Ovary (tissue), 9 donors: ENCODE data around the gene TPCN2. TPM values are rescaled to one million over a fixed set of nuclear protein-coding genes. Genes with fewer than 3 reads are reported as not detected.

Source experiments
- DNase-seq, 5 donors: peaks; one replicate each; pipeline ENCODE4 v3.0.0-alpha.2; 2019 to 2020
- H3K27ac ChIP-seq, 2 donors: fragments of 200-600 bp; one replicate each; pipeline versions ENCODE4 v1.5.1 to v1.8.0; 2019 to 2022
- H3K27me3 ChIP-seq: fragments of 200-600 bp; one replicate; pipeline ENCODE4 v1.8.0; 2022
- H3K36me3 ChIP-seq: fragments of 200-600 bp; sonication (generic); one replicate; pipeline ENCODE4 v1.5.1; 2019
- H3K4me1 ChIP-seq: one replicate; pipeline ENCODE4 v1.8.1; 2013; ENCODE audit warnings: mild to moderate bottlenecking, moderate library complexity; ENCODE audit not compliant: insufficient read depth
- H3K4me3 ChIP-seq: fragments of 200-600 bp; sonication (generic); one replicate; pipeline ENCODE4 v1.5.1; 2017
- H3K9me3 ChIP-seq, 2 donors: fragments of 200-600 bp in 1 of 2; sonication (generic) in 1 of 2; one replicate each; pipeline versions ENCODE4 v1.5.1 to v1.8.1; 2013 to 2019; ENCODE audit warnings: mild to moderate bottlenecking in 1 of 2, moderate library complexity in 1 of 2
- EP300 ChIP-seq: sonication (generic); formaldehyde crosslinking; IDR thresholded peaks from one replicate; pipeline ENCODE4 v1.6.1; 2017; ENCODE audit warnings: antibody characterized with exemption
- POLR2A ChIP-seq: fragments of 450-650 bp; IDR thresholded peaks from one replicate; pipeline ENCODE4 v1.6.1; 2017; ENCODE audit warnings: antibody characterized with exemption, mild to moderate bottlenecking, moderate library complexity
- WGBS, 3 donors: extraction: QIAGEN DNeasy Blood & Tissue Kit in 1 of 3; methylation state at CpG; one replicate each; pipeline versions ENCODE4 v1.1.5 to v1.1.7; 2013 to 2017; 5-methylcytosine and 5-hydroxymethylcytosine counted together
- intact Hi-C, 4 donors: fragments of 100-400 bp; cut with DNase I; formaldehyde crosslinking; loops; one replicate each; pipeline versions ENCODE4 v1.11.0 to v1.15.1; 2022 to 2023
- polyA plus RNA-seq, 2 donors: library from polyadenylated mRNA; stranded (reverse); fragments of 200-250 nt in 1 of 2; fragments of 350-450 nt in 1 of 2; fragmentation: Illumina TruSeq in 1 of 2; extraction: RNeasy Lipid Tissue Mini Kit (QIAGEN cat#74804) in 1 of 2; gene quantifications; one replicate each; pipeline ENCODE4 v1.2.3, GENCODE V29; 2013 to 2014
- total RNA-seq, 7 donors: library from RNA; depleted of rRNA in 2 of 7; stranded (reverse); fragments of >200 nt in 2 of 7; fragmentation: NEBNext Ultra II Directional in 3 of 7; extraction: Animal tissue kit (Norgen Biotek cat#: 25700) in 3 of 7; gene quantifications; one replicate each; pipeline versions ENCODE4 v1.1.0 to v1.2.4, GENCODE V29; 2016 to 2023
- TF ChIP-seq, protein P1 (sequence below), 3 donors: fragments of 450-650 bp in 2 of 3; fragments of 200-600 bp in 1 of 3; IDR thresholded peaks; one replicate each; pipeline versions ENCODE4 v1.5.1 to v1.8.0; 2016 to 2022; ENCODE audit warnings: antibody characterized with exemption in 3 of 3, mild to moderate bottlenecking in 1 of 3
- donor health status: DM: no; HTN: no; CAD: no; lungs with moderate emphysema.
- donor health status: DM: no; HTN: no; CAD: no.
- donor health status: Bipolar disorder and iron deficiency.
- donor health status: DM: yes; HTN: yes; CAD: no.
- donor health status: DM: no; HTN: no; CAD: no.
- donor health status: DM: yes; HTN: yes; CAD: no.

Gene TPCN2
- total and polyA plus RNA-seq, 9 donors: 6.5 to 35.7 (median 23.3) TPM

DNA sequence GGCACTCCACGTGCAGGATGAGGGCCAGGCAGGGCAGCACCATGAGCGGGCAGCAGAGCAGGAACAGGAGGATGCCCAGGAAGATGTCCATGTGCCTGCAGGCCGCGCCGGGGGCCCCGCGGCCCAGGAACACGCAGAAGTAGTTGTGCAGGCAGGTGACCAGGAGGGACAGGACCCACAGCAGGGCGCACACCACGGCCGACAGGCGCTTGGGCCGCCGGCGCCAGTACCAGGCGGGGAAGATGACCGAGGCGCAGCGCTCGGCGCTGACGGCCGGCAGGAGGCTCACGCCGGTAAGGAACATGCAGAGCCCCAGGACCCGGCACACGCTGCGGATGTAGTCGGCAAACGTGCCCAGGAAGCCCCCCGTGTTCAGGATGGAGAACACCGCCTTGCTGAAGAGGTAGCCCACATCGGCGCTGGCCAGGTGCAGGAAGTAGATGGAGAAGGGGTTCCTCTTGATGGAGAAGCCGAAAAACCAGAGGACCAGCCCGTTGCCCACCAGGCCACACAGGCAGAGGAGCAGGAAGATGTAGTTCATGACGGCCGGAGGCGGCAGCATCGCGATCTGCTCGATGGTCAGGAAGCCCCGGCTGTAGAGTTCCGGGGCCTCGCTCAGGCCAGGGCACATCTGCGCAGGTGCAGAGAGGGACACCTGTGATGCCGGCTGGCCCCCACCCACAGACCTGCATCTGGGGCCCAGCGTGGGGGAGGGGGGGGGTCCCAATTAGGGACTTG, 42.9 kb upstream of the TPCN2 start:
- WGBS, 3 donors: 90 to 94% (median 90%) methylated on average over 48 of the region's 48 CpGs
- intact Hi-C loops: loop anchor here in 2 of 4 donors (10.0 kb wide), 2 partner anchors 61 to 101 kb away; partner anchors contain the start of genes IGHMBP2 (in 1 of the 2) and MRPL21 (in 1 of the 2)
- Histone ChIP-seq H3K4me3 (no peak overlapping the region), H3K4me1 (peaks cover 45% of the 10 kb centered on the region), H3K27ac (no peak overlapping the region), H3K36me3 (no peaks in the 10 kb centered on the region), H3K9me3 (no peaks in the 10 kb centered on the region), H3K27me3 (no peaks in the 10 kb centered on the region)
- no peak for TF ChIP-seq POLR2A
- TF ChIP-seq EP300: no peak
- TF ChIP-seq, protein P1, sequence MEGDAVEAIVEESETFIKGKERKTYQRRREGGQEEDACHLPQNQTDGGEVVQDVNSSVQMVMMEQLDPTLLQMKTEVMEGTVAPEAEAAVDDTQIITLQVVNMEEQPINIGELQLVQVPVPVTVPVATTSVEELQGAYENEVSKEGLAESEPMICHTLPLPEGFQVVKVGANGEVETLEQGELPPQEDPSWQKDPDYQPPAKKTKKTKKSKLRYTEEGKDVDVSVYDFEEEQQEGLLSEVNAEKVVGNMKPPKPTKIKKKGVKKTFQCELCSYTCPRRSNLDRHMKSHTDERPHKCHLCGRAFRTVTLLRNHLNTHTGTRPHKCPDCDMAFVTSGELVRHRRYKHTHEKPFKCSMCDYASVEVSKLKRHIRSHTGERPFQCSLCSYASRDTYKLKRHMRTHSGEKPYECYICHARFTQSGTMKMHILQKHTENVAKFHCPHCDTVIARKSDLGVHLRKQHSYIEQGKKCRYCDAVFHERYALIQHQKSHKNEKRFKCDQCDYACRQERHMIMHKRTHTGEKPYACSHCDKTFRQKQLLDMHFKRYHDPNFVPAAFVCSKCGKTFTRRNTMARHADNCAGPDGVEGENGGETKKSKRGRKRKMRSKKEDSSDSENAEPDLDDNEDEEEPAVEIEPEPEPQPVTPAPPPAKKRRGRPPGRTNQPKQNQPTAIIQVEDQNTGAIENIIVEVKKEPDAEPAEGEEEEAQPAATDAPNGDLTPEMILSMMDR (IDR thresholded peaks at IDR 0.05): no peak
- DNase-seq: peak in 3 of 5 donors; percentile 10 to 35 (median 28)

DNA sequence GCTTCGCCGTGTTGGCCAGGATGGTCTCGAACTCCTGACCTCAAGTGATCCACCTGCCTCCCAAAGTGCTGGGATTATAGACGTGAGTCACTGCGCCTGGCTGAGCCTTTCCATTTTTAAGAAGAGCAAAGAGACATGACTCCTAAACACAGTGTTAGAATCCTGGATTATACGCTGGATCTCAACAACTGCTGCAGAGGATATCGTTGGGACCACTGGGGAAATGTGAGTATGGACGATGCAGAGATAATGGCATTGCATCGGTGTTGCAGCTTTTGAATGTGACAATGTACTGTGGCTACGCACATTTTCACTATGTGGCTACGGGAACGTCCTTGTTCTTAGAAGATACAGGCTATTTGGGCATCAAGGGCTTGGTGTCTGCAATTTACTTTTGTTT, 41.9 kb upstream of the TPCN2 start:
- Histone ChIP-seq H3K9me3 (no peaks in the 10 kb centered on the region), H3K27ac (peak overlapping the region in 1 of 2 donors; percentile 90), H3K27me3 (no peaks in the 10 kb centered on the region), H3K36me3 (no peaks in the 10 kb centered on the region), H3K4me3 (no peak overlapping the region), H3K4me1 (peaks cover 39% of the 10 kb centered on the region)
- peak in 2 of 5 donors; percentile 1 to 21 for DNase-seq
- WGBS, 3 donors: 85 to 93% (median 88%) methylated on average over 12 of the region's 12 CpGs
- intact Hi-C loops: loop anchor here in 2 of 4 donors (10.0 kb wide), 2 partner anchors 62 to 102 kb away; partner anchors contain the start of genes IGHMBP2 (in 1 of the 2) and MRPL21 (in 1 of the 2)
- no peak for TF ChIP-seq POLR2A
- no peak for TF ChIP-seq EP300
- TF ChIP-seq, protein P1 (IDR thresholded peaks at IDR 0.05): no peak

DNA sequence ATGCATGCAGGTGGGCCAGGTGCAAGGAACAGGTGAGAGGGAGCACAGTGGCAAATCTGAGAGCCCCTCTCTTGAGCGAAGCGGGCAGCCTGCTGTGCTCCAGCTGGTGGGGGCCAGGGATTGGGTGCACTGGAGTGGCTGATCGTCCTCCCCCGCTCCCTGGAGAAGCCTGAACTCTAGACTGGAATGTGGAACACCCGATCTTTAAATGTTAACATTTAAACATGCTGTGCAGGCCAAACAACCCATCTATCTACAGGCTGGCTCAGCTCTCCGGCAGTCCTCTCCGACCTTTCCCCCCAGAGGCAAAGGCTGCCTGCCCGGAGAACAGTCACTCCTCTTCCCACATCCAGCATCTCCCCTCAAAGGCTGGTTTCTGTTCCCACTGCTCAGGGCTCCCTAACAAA, 40.8 kb upstream of the TPCN2 start:
- no peaks in the 10 kb centered on the region for H3K27me3 ChIP-seq
- H3K27ac ChIP-seq: peak overlapping the region; percentile 86 to 90
- intact Hi-C loops: loop anchor here in 2 of 4 donors (10.0 kb wide), 2 partner anchors 63 to 103 kb away; partner anchors contain the start of genes IGHMBP2 (in 1 of the 2) and MRPL21 (in 1 of the 2)
- no peaks in the 10 kb centered on the region for H3K9me3 ChIP-seq
- H3K4me3 ChIP-seq: no peak overlapping the region
- no peaks in the 10 kb centered on the region for H3K36me3 ChIP-seq
- DNase-seq: peak; percentile 44 to 68 (median 60)
- 6 to 18% (median 7%) methylated on average over 8 of the region's 8 CpGs for WGBS, 3 donors
- TF ChIP-seq POLR2A (no peak), EP300 (no peak)
- TF ChIP-seq, protein P1 (IDR thresholded peaks at IDR 0.05): no peak
- H3K4me1 ChIP-seq: peaks cover 31% of the 10 kb centered on the region

GRCh38 chr11:69008737-69009440, 39.8 kb upstream of the TPCN2 start:
- 19 to 24% (median 20%) methylated on average over 17 of the region's 17 CpGs for WGBS, 3 donors
- peak overlapping the region; percentile 86 to 90 for H3K27ac ChIP-seq
- no peak overlapping the region for H3K4me3 ChIP-seq
- H3K27me3 ChIP-seq: no peaks in the 10 kb centered on the region
- peak; percentile 80 to 92 (median 85) for DNase-seq
- peaks cover 29% of the 10 kb centered on the region for H3K4me1 ChIP-seq
- intact Hi-C loops: loop anchor here in 2 of 4 donors (10.0 kb wide), 2 partner anchors 64 to 104 kb away; partner anchors contain the start of genes IGHMBP2 (in 1 of the 2) and MRPL21 (in 1 of the 2)
- no peaks in the 10 kb centered on the region for H3K9me3 ChIP-seq
- no peaks in the 10 kb centered on the region for H3K36me3 ChIP-seq
- TF ChIP-seq, protein P1 (IDR thresholded peaks at IDR 0.05): no peak
